Stimulated activated CD4-positive, alpha-beta T cell treated with anti-CD3 and anti-CD28 coated beads, Interleukin-15, amount 100 ng/mL, for 48 hours (primary cell): ENCODE results near the gene ATXN1.
"Not testable (repeated sequence)": the region's sequence is repeated elsewhere in the genome, so short reads cannot be mapped to it uniquely, and the experiment has no call there.

ENCODE experiments used
- DNase-seq, 2 donors: peaks; one replicate each; pipeline ENCODE4 v3.0.0-alpha.2; 2020; ENCODE audit warnings: low read depth in 2 of 2

The ATXN1 gene

GRCh38 chr6:16760516-16761470, at the start of gene ATXN1:
ATXN1 (minus strand) TSS chr6:16761460.
- DNase-seq = no peak

- DNase-seq = no peak
These were observed 49.2 kb upstream of the ATXN1 start for GRCh38 chr6:16810411-16810810.

DNA sequence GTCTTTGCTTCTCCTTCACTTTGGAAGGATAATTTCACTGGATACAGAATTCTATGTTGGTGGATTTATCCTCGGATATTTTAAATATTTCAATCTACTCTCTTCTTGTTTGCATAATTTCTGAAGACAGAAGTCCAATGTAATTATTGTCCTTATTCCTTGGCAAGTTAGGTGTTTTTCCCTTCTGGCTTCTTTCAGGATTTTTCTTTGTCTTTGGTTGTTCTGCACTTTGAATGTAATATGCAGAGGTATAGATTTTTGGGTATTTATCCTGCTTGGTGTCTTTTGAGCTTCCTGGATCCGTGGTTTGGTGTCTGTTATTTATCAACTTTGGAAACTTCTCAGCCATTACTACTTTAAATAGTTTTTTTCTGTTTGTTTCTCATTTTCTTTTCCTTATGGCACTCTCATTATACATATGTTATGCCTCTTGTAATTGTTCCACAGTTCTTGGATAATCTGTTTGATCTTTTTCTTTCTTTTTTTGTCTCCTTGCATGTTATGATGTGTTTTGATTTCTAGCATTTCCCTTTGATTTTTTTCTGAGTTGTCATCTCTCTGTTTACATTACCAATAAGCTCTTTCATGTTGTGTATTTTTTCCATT, 48.6 kb upstream of the ATXN1 start:
- no peak for DNase-seq

DNA sequence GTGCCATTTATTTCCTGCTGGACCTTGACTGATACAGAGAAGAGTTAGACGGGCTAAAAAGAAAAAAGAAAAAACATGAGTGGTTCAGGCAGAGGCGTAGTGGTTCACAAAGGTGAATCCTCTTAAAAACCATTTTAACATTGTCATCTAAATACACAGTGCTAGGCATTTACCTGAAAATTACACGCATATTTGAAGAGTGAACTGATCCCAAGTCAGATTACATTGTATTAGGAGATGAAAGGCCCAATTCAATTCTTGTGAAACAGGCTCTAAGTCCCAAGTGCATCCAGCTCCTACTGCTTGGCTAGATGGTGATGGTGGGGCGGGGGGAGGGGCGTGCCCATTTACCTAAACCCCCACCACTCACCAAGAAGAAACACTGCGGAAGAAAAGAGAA, 46.7 kb upstream of the ATXN1 start:
- DNase-seq = no peak

DNA sequence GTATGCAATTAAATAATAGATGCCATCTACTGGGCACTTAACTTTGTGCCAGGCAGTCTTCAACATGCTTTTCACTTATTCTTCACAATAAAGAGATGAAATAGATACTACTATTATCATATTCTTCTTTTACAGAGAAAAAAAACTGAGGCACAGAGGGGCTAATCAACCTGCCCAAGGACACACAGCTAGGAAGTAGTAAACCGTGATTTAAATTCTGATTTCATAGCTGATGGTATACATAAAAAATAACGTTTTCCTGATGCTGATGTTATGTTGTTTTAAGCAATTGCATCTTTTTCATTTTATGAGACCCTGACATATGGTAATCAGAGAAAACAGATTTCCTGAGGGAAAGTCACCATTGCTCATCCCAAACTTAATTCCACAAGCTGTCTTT, 45.1 kb upstream of the ATXN1 start:
- no peak for DNase-seq

GRCh38 chr6:16805243-16805950, 44.1 kb upstream of the ATXN1 start:
- DNase-seq = no peak

- DNase-seq = no peak
These were observed 43.4 kb upstream of the ATXN1 start for GRCh38 chr6:16804546-16805242.

DNA sequence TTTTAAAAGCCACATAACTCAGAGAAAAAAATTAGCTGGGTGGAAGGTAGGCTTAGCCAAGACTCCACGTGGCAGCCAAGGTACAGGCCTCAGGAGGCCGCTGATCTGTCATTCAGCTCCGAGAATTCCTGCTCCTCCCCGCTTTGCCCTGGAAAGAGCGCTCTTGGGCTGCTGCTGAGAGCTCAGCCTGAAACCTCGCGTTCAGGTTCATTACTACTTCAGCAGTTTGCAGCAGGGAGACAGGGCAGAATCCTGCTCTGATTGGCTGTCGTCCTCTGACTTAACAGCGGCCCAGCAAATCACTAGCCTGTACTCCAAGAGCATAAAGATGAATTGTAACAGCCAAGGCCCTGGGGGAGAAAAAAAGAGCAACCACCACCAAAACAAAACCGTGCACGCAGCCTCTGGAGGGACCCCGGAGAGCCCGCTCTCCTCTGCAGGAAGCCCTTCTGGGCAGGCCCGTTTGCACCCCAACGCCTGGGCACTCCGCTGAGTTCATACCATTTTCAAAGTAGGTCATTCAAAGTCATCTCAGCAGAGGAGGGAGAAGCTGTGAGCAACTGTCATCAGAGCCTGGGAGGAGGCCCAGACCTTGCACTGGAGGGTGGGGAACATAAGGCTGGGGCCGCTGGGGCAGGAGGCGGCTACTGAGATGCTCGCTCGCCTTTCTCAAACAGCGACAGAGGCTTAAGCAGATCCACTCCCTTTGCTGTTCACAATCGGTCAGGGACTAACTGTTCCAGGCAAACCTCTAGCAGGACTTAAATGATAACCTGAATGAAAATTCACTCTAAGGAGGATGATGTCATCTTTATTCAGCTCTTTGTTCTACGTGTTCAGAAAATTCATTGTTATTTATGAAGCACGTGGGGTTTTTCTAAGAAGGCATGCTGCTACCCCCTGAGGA, 42.3 kb upstream of the ATXN1 start:
- no peak for DNase-seq

GRCh38 chr6:16802071-16802470, 40.8 kb upstream of the ATXN1 start:
- no peak for DNase-seq

GRCh38 chr6:16800942-16801341, 39.7 kb upstream of the ATXN1 start:
- no peak for DNase-seq

DNA sequence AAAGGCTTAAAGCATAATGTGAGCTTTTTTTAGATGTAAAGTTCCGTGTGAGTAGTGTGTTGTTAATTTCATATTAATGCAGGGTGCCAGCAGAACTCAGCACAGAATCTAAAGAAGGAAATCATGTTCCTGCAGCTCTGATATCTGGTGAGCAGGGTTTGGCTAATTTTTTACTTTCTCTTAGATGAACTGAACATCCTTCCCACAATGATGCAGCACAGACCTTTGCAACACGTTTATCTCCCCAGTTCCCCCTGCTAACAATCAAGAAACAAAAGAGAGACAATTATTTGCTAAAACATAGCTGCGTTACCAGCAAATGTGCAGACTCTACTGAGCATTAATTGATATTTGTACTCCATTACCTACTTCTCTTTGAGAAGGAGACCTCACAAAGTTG, 39.1 kb upstream of the ATXN1 start:
- DNase-seq = no peak

- DNase-seq = no peak
These were observed 38.3 kb upstream of the ATXN1 start for GRCh38 chr6:16799279-16800193.

GRCh38 chr6:16793828-16794412, 32.7 kb upstream of the ATXN1 start:
- DNase-seq = no peak

- no peak for DNase-seq
These were observed 28.2 kb upstream of the ATXN1 start for GRCh38 chr6:16789329-16790038.

DNA sequence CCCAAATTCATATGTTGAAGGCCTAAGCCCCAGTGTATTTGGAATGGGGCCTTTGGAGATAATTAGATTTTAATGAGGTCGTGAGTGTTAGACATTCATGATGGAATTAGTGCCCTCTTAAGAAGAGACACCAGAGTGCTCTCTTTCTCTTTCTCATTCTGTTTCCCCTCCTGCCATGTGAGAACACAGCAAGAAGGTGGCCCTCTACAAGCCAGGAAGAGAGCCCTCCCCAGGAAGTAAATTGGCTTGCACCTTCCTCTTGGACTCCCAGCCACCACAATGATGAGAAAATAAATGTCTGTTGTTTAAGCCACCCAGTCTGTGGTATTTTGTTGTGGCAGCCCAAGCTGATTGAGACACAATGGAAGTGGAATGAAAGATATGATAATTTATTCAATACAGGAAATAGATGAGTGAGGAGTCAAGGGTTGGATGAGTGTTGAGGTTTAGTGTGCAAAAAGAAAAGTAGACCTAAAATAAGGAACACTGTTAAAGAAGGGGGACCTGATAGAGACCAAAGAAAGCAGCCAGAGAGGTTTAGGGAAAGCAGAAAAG, 25.9 kb upstream of the ATXN1 start:
- DNase-seq = no peak

DNA sequence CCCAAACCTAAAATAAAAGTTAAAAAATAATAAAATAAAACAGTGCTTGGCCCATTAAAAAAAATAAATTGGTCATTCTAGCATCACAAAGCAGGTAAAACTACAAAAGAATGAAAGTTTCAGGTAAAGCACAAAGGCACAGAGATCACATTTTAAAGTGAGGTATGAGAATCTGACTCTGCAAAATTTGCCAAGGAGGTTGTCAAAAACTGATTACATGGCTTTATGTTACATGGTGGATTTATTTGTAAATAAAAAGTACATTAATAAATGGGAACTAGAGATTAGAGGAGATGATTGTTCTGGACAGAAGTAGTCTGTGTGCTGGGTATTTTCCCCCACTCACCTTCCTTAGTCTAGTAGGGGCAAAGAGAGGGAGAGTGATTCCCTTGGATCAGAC, 24.2 kb upstream of the ATXN1 start:
- no peak for DNase-seq

DNA sequence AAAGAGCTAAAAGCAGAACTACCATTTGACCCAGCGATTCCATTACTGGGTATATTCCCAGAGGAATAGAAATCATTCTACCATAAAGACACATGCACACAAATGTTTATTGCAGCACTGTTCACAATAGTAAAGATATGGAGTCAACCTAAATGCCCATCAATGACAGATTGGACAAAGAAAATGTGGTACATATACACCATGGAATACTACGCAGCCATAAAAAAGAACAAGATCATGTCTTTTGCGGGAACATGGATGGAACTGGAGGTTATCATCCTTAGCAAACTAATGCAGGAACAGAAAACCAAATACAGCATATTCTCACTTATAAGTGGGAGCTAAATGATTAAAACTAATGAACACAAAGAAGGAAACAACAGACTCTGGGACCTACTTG, 23.7 kb upstream of the ATXN1 start:
- not testable (repeated sequence) for DNase-seq

DNA sequence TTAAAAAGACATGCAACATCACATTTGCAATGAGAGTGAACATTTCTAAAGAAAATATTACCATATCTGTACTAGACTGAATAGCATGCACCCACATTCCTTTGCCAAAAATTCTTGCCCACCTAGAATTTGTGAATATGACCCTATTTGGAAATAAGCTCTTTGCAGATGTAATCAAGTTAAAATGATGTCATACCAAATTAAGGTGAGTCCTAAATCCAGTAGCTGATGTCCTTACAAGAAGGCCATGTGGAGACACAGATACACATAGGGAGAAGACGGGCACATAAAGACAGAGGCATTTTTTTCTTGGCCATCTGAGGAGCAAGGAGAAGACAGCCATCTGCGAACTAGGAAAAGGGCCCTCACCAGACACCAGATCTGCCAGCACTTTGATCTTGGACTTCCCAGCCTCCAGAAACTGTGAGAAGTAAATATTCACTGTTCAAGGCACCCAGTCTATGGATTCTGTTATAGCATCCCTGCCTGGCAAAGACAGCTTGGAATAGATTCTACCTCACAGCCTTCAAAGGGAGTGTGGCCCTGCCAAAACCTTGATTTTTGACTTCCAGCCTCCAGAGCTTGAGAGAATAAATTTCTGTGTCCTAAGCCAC, 22.8 kb upstream of the ATXN1 start:
- no peak for DNase-seq
